Fibroblast of lung (primary cell): ENCODE results near the gene VWF.

Experiments used
- CTCF ChIP-seq, 2 donors: IDR thresholded peaks in 1 of 2; conservative IDR thresholded peaks in 1 of 2; 1 replicate in 1 of 2; 2 replicates in 1 of 2; pipeline ENCODE4 v1.5.1; 2011 to 2012; ENCODE audit warnings: low read length in 2 of 2, control low read depth in 1 of 2, inconsistent platforms in 1 of 2, low read depth in 1 of 2, mild to moderate bottlenecking in 1 of 2
- EZH2 ChIP-seq: IDR thresholded peaks from 2 replicates; pipeline ENCODE4 v1.5.1; 2012; ENCODE audit warnings: low read length, control low read depth, mild to moderate bottlenecking; ENCODE audit errors: missing control alignments

- TF ChIP-seq CTCF (conservative IDR thresholded peaks at IDR 0.05 in 1 of 2, IDR thresholded peaks at IDR 0.05 in 1 of 2; ENCODE audit: low read depth in 1 of 2, low read length in 2 of 2) = no peak
- no peak for TF ChIP-seq EZH2
Observed at GRCh38 chr12:6165395-6165794, 40.9 kb upstream of the VWF start.
